Cardiac fibroblast (primary cell): ENCODE results near the gene BORCS5.
"Not testable (repeated sequence)": the region's sequence is repeated elsewhere in the genome, so short reads cannot be mapped to it uniquely, and the experiment has no call there.

Experiments
- DNase-seq, 2 donors: peaks; one replicate each; pipeline versions ENCODE4 v3.0.0 to v3.0.0-alpha.2; 2010; ENCODE audit warnings: low read depth in 2 of 2
- H3K4me3 ChIP-seq, 2 donors: replicated peaks in 1 of 2; 1 replicate in 1 of 2; 2 replicates in 1 of 2; pipeline ENCODE4 v1.5.1; 2011; ENCODE audit warnings: low read depth in 2 of 2, low read length in 2 of 2, mild to moderate bottlenecking in 2 of 2, moderate library complexity in 1 of 2
- CTCF ChIP-seq: IDR thresholded peaks from one replicate; pipeline ENCODE4 v1.5.1; 2011; ENCODE audit warnings: low read depth, mild to moderate bottlenecking, low read length, inconsistent platforms

The BORCS5 gene

GRCh38 chr12:12400793-12401192, 43.9 kb downstream of the BORCS5 start:
- no peak overlapping the region for H3K4me3 ChIP-seq

GRCh38 chr12:12403264-12404248, 46.7 kb downstream of the BORCS5 start:
- no peak for TF ChIP-seq CTCF
- no peak overlapping the region for H3K4me3 ChIP-seq
- peak in 1 of 2 donors; percentile 25 for DNase-seq

More at GRCh38 chr12:12400793-12401192, 43.9 kb downstream of the BORCS5 start:
- TF ChIP-seq CTCF, result no peak
- no peak for DNase-seq

- DNase-seq, result no peak
- no peak overlapping the region for H3K4me3 ChIP-seq
- no peak for TF ChIP-seq CTCF
Observed at GRCh38 chr12:12404297-12404696, 47.4 kb downstream of the BORCS5 start.

GRCh38 chr12:12405882-12406281, 49.0 kb downstream of the BORCS5 start:
- TF ChIP-seq CTCF, result no peak
- no peak overlapping the region for H3K4me3 ChIP-seq
- no peak for DNase-seq

- TF ChIP-seq CTCF, result no peak
- no peak overlapping the region for H3K4me3 ChIP-seq
Observed at GRCh38 chr12:12406762-12407161, 49.9 kb downstream of the BORCS5 start.

DNA sequence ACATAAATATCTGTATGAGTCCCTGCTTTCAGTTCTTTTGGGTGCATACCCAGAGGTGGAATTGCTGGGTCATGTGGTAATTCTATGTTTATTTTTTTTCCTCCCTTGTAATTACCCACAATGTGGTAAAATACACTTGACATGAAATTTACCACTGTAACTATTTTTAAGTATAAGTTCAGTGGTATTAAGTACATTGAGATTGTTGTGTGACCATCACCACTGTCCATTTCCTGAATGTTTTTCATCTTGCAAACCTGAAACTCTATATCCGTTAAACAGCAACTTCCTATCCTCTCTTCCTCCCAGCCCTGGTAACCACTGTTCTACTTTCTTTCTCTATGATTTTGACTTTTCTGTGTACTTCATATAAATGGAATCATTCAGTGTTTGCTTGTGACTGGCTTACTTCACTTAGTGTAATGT, 51.4 kb downstream of the BORCS5 start:
- no peak overlapping the region for H3K4me3 ChIP-seq
- TF ChIP-seq CTCF, result no peak
- DNase-seq, result no peak

More at GRCh38 chr12:12406762-12407161, 49.9 kb downstream of the BORCS5 start:
- no peak for DNase-seq

DNA sequence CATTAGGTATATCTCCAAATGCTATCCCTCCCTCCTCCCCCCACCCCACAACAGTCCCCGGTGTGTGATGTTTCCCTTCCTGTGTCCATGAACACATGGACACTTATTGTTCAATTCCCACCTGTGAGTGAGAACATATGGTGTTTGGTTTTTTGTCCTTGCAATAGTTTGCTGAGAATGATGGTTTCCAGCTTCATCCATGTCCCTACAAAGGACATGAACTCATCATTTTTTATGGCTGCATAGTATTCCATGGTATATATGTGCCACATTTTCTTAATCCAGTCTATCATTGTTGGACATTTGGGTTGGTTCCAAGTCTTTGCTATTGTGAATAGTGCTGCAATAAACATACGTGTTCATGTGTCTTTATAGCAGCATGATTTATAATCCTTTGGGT, 52.5 kb downstream of the BORCS5 start:
- not testable (repeated sequence) for H3K4me3 ChIP-seq, DNase-seq
